Measurements from ENCODE around the gene GPSM3.

DNA sequence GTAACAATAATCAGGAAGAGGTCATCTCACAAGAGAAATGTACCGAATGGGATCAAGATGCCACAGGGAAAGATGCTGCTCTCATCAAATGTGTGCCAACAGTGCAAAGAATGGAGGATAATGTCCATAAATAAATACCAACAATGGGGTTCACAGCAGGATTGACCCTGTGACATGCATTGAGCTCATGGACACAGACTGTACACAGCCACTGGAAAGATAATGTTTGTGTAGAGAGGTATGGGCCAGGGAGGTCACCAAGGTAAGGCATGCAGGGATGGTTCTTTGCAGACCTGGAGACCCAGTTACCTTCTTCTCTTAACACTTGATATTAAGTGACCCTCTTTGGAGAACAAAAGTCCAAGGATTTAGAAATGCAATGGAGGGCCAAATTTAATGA is 18.0 kb downstream of the GPSM3 start:
- TF ChIP-seq, protein P1, sequence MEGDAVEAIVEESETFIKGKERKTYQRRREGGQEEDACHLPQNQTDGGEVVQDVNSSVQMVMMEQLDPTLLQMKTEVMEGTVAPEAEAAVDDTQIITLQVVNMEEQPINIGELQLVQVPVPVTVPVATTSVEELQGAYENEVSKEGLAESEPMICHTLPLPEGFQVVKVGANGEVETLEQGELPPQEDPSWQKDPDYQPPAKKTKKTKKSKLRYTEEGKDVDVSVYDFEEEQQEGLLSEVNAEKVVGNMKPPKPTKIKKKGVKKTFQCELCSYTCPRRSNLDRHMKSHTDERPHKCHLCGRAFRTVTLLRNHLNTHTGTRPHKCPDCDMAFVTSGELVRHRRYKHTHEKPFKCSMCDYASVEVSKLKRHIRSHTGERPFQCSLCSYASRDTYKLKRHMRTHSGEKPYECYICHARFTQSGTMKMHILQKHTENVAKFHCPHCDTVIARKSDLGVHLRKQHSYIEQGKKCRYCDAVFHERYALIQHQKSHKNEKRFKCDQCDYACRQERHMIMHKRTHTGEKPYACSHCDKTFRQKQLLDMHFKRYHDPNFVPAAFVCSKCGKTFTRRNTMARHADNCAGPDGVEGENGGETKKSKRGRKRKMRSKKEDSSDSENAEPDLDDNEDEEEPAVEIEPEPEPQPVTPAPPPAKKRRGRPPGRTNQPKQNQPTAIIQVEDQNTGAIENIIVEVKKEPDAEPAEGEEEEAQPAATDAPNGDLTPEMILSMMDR (IDR thresholded peaks at IDR 0.05), result no peak
- no peak for TF ChIP-seq EZH2phosphoT487 (IDR thresholded peaks at IDR 0.05)

All from neural progenitor cell (in vitro differentiated cells).